Thyroid gland (tissue), 4 donors: ENCODE measurements around the gene SDC4. TPM values are rescaled to one million over a fixed set of nuclear protein-coding genes. Genes with fewer than 3 reads are reported as not detected.

Source experiments
- DNase-seq, 2 donors: peaks; one replicate each; pipeline ENCODE4 v3.0.0-alpha.2; 2019
- H3K27ac ChIP-seq, 3 donors: fragments of 200-600 bp; sonication (generic); 1 replicate in 2 of 3; 2 replicates in 1 of 3; pipeline ENCODE4 v1.5.1; 2016 to 2019; ENCODE audit warnings: mild to moderate bottlenecking in 1 of 3, moderate library complexity in 1 of 3
- H3K27me3 ChIP-seq: fragments of 200-600 bp; sonication (generic); one replicate; pipeline ENCODE4 v1.5.1; 2019
- H3K36me3 ChIP-seq, 2 donors: fragments of 200-600 bp; sonication (generic); one replicate each; pipeline ENCODE4 v1.5.1; 2016 to 2019
- H3K4me1 ChIP-seq, 2 donors: fragments of 200-600 bp; sonication (generic); one replicate each; pipeline ENCODE4 v1.5.1; 2017 to 2019
- H3K4me3 ChIP-seq, 3 donors: fragments of 200-600 bp; sonication (generic); replicated peaks in 1 of 3; 1 replicate in 2 of 3; 2 replicates in 1 of 3; pipeline ENCODE4 v1.5.1; 2016; ENCODE audit warnings: mild to moderate bottlenecking in 1 of 3
- H3K9me3 ChIP-seq: fragments of 200-600 bp; sonication (generic); one replicate; pipeline ENCODE4 v1.5.1; 2017
- CTCF ChIP-seq, 6 experiments: fragments of 200-600 bp in 3 of 6; fragments of 450-650 bp in 3 of 6; sonication (generic) in 3 of 6; IDR thresholded peaks; one replicate each; pipeline ENCODE4 v1.5.1; 2016 to 2019; ENCODE audit warnings: antibody characterized with exemption in 6 of 6, mild to moderate bottlenecking in 2 of 6, inconsistent platforms in 1 of 6, moderate library complexity in 1 of 6
- POLR2A ChIP-seq, 2 donors: fragments of 450-650 bp; IDR thresholded peaks; one replicate each; pipeline ENCODE4 v1.6.1; 2017; ENCODE audit warnings: antibody characterized with exemption in 2 of 2, mild to moderate bottlenecking in 2 of 2, moderate library complexity in 1 of 2
- WGBS, 2 donors: methylation state at CpG; one replicate each; pipeline ENCODE4 v1.1.5; 2017; 5-methylcytosine and 5-hydroxymethylcytosine counted together
- intact Hi-C: fragments of 100-400 bp; cut with DNase I; formaldehyde crosslinking; loops from one replicate; pipeline ENCODE4 v1.15.1; 2023
- total RNA-seq, 4 donors: library from RNA; depleted of rRNA; stranded (reverse); fragments of >200 nt; gene quantifications; one replicate each; pipeline ENCODE4 v1.2.3, GENCODE V29; 2016

The SDC4 gene
- total RNA-seq, 4 donors from 2014 or later: 35.5 to 101 (median 63.3) TPM

- H3K4me3 ChIP-seq: no peak overlapping the region
- intact Hi-C loops: no loop called here
- H3K27me3 ChIP-seq: no peaks in the 10 kb centered on the region
- no peak overlapping the region for H3K27ac ChIP-seq
- peaks cover 0 to 8% of the 10 kb centered on the region in 2 donors for H3K36me3 ChIP-seq
- no peak for DNase-seq
- H3K9me3 ChIP-seq: no peaks in the 10 kb centered on the region
- no peaks in the 10 kb centered on the region for H3K4me1 ChIP-seq
- 84 to 92% methylated on average over 5 of the region's 5 CpGs for WGBS, 2 donors
- TF ChIP-seq POLR2A (IDR thresholded peaks at IDR 0.05): no peak
- no peak for TF ChIP-seq CTCF (IDR thresholded peaks at IDR 0.05)
Observed at GRCh38 chr20:45320948-45321595, 27.2 kb downstream of the SDC4 start.

GRCh38 chr20:45318948-45319347 lies 29.3 kb downstream of the SDC4 start:
- Histone ChIP-seq H3K36me3 (no peaks in the 10 kb centered on the region), H3K4me3 (no peak overlapping the region), H3K9me3 (no peaks in the 10 kb centered on the region), H3K27me3 (no peaks in the 10 kb centered on the region), H3K4me1 (no peaks in the 10 kb centered on the region), H3K27ac (no peak overlapping the region)
- TF ChIP-seq POLR2A (IDR thresholded peaks at IDR 0.05) (no peak), CTCF (IDR thresholded peaks at IDR 0.05) (no peak)
- WGBS, 2 donors: 83 to 84% methylated on average over 2 of the region's 2 CpGs
- no peak for DNase-seq
- intact Hi-C loops: loop anchor here (5.0 to 10.0 kb wide), 3 partner anchors 53 to 456 kb away; no protein-coding TSS in a partner anchor

- intact Hi-C loops: loop anchor here (5.0 to 10.0 kb wide), 3 partner anchors 54 to 456 kb away; no protein-coding TSS in a partner anchor
- no peaks in the 10 kb centered on the region for H3K4me1 ChIP-seq
- DNase-seq: no peak
- H3K4me3 ChIP-seq: no peak overlapping the region
- no peak overlapping the region for H3K27ac ChIP-seq
- H3K36me3 ChIP-seq: no peaks in the 10 kb centered on the region
- no peaks in the 10 kb centered on the region for H3K27me3 ChIP-seq
- H3K9me3 ChIP-seq: no peaks in the 10 kb centered on the region
- TF ChIP-seq POLR2A (IDR thresholded peaks at IDR 0.05): no peak
- no peak for TF ChIP-seq CTCF (IDR thresholded peaks at IDR 0.05)
- 68 to 74% methylated on average over 6 to 7 of the region's 7 CpGs for WGBS, 2 donors
Observed at GRCh38 chr20:45318386-45318939, 29.8 kb downstream of the SDC4 start.

- no peaks in the 10 kb centered on the region for H3K4me1 ChIP-seq
- intact Hi-C loops: loop anchor here (5.0 to 10.0 kb wide), 3 partner anchors 54 to 457 kb away; no protein-coding TSS in a partner anchor
- TF ChIP-seq CTCF (IDR thresholded peaks at IDR 0.05) (no peak), POLR2A (IDR thresholded peaks at IDR 0.05) (no peak)
- H3K9me3 ChIP-seq: no peaks in the 10 kb centered on the region
- H3K4me3 ChIP-seq: no peak overlapping the region
- DNase-seq: no peak
- H3K27ac ChIP-seq: no peak overlapping the region
- 73 to 75% methylated on average over 3 of the region's 3 CpGs for WGBS, 2 donors
- H3K36me3 ChIP-seq: no peaks in the 10 kb centered on the region
- H3K27me3 ChIP-seq: no peaks in the 10 kb centered on the region
Observed at GRCh38 chr20:45317826-45318225, 30.4 kb downstream of the SDC4 start.
